ENCODE results near the gene DNMT3B.
"Not testable (repeated sequence)": the region's sequence is repeated elsewhere in the genome, so short reads cannot be mapped to it uniquely, and the experiment has no call there.

The DNMT3B gene

DNA sequence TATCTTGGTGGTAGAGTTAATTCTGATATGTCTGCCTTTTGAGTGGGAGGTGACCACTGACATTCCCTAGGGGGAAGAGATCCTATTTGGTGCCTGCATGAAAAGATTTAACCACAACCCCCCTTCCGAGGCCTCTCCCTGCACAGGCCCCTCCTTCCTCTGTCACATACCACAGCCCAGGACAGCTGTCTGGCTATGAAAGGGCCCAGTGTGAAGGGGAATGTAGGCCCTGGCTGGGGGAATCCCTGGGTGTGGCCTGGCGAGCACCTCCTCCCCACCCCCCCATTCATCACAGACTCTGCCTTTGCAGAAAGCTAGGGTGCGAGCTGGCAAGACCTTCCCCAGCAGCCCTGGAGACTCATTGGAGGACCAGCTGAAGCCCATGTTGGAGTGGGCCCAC, 30.1 kb downstream of the DNMT3B start:
- no peak for DNase-seq

DNA sequence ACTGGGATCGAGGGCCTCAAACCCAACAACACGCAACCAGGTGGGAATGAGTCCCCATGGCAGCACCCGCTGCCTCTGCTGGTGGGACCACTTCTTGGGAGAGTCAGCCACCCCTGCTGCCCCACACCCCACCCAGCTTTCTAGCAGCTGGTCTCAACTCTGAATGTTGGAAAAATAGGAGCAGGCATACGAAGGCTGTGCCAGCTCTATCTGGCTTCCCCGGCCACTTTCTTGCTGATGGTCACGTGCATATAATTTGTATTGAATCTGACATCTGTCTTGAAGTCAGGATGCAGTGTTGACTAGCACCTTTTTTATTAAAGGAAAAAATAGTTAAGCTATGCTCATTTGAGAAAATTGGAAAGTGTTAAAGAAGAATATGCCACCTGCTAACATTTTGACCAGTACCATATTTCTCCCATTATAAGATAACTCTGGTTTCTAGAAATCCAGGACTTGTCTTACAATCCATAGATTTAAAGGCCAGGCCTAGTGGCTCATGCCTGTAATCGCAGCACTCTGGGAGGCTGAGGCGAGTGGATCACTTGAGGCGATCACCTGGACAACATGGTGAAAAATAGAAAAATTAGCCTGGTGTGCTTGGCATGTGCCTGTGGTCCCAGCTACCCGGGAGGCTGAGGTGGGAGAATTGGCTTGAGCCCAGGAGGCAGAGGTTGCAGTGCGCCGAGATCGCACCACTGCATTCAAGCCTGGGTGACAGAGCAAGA, 30.7 kb downstream of the DNMT3B start:
- DNase-seq: no peak

DNA sequence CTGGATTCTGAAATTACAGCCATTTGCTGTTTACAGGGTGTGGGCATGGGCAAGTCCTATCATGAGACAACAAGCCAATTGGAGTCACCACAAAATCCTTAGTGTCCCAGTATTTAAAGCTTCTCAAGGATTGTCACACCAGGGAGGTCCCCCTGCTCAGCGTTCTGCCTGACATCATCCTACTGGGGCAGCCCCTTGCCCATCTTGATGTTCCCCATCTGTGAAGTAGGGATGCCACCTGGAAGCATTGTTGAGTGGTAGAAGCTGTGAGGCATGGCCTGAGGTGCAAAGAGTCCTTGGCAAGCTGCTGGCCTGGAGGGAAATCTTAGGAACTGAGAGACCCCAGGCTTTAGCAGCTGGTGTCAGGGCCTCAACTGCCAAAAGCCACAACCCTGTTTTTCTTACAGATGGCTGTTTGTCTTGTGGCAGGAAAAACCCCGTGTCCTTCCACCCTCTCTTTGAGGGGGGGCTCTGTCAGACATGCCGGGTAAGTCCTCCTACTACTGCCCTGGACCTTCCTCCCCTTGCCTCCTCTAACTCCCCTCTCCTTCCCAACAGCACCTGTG, 34.3 kb downstream of the DNMT3B start:
- no peak for DNase-seq

DNA sequence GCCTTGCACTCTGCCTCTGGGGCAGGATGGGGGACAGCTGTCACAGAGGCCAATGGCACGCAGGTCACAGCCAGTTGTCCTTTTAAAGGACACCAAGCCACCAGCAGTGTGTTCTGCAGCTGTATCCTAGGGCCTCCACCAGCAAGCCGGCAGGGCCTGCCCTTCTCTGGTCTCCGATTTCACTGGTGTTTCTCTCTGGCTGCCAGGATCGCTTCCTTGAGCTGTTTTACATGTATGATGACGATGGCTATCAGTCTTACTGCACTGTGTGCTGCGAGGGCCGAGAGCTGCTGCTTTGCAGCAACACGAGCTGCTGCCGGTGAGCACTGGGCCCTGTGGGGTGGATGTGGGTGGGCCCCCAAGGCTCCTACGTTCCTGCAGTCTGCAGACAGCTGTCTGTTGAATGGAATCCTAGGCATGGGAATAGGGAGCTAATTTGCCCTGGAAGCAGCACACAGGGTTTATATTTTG, 34.8 kb downstream of the DNMT3B start:
- DNase-seq: no peak

DNA sequence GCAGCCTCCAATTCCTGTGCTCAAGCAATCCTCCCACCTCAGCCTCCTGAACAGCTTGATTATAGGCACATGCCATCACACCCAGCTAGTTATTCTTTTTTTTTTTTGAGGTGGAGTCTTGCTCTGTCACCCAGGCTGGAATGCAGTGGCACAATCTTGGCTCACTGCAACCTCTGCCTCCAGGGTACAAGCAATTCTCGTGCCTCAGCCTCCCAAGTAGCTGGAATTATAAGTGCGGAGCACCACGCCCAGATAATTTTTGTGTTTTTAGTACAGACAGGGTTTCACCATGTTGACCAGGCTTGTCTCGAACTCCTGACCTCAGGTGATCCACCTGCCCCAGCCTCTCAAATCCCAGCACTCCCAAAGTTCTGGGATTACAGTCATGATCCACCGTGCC, 35.4 kb downstream of the DNMT3B start:
- not testable (repeated sequence) for DNase-seq

DNA sequence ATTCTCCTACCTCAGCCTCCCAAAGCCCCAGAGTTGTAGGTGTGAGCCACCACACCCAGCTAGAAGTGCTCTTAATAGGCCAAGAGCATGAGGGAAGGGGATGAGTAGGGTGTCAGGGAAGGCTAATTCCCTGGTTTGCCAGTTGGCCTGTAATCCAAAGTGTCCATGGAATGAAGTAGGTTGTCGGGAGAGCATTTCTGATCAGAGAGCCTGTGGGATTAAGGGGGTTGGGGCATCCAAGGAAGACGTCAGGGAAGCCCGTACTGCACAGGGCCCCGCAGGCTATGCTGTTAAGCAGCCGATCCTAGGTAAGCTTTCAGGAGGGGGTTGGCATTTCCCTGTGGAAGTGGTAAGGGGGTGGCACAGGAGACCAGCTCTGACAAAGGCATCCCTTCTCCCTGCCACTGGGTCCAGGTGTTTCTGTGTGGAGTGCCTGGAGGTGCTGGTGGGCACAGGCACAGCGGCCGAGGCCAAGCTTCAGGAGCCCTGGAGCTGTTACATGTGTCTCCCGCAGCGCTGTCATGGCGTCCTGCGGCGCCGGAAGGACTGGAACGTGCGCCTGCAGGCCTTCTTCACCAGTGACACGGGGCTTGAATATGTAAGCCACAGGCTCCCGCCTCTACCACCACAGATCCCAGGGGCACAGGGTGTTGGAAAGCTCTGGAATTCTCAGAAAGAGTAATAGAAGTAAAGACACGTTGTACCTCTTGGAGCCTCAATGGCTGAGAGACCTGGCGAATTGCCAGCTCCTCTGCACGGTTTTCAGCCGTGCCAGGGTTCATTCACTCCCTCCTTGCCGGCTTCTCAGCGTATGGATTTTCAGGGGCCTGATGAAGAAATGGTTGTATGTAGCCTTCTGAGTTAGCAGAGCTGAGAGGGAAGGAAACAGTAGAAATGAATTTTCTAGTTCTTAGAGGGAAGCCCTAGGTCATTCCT, 36.1 kb downstream of the DNMT3B start:
- no peak for DNase-seq

DNA sequence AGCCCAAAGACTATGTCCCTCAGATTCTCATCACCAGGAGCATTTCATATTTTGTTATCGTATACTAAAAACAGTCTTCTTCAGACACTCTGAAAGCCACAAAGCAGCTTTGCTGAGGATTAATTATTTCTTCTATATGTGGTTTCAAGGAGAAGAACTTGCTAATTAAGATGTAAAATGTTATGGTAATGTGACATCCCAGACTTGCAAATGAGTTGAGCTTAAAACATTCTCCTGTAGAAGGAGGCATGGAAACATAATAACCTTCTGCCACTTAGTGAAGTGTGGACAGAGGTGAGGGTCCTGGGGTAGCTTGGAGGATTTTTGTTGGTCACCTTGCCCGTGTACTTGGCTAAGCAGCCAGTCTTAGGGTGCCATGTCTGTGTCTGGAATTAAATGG, 40.9 kb downstream of the DNMT3B start:
- DNase-seq: no peak

DNA sequence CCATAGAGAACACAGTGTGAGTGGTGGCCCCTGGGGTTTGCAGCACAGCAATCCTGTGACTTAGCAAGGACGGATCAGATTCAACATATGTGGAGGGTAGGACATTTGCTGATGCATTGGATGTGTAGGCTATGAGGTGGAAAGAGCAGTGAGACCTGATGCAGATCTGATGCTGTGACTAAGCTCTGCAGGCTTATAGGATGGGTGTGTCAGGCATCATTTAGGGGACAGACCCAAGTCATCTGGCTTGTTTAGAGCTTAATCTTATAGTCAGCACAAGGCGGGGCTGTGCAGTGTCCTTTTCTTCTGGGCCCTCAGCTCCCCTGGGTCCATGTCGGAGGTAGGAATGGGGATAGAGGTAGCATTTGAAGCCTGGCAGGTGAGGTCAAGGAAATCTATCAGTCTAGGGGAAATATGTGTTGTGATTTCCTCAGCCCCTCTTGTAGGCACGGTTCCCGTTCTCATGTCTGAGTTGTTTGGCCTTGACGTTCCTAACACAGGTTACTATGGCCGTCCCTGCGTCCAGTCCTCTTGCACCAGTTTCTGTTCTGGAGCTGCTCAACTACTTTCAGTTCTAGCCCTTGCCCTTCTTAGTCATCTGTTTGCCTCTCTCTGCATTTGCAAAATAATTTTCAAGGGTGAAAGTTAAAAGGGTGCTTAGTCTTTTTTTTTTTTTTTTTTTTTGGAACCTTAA, 42.0 kb downstream of the DNMT3B start:
- DNase-seq: no peak

DNA sequence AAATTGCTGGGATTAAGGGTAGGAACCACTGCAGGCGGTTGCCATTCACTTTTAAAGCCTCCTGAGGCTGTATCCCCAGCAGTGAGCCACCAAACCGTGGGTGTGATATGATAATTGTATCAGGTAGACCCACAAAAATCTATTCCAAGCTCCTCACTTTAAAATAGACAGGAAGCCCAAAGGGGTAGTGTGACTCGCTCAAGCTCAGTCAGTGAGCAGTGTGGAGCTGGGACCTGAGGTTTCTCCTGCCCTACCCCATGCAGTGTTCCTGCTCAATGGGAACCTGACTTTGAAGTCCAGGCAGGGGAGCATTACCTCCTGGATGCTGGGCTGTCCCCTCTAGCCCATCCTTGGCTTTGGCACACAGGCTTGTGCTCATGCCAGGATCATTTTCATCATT, 42.6 kb downstream of the DNMT3B start:
- no peak for DNase-seq

DNA sequence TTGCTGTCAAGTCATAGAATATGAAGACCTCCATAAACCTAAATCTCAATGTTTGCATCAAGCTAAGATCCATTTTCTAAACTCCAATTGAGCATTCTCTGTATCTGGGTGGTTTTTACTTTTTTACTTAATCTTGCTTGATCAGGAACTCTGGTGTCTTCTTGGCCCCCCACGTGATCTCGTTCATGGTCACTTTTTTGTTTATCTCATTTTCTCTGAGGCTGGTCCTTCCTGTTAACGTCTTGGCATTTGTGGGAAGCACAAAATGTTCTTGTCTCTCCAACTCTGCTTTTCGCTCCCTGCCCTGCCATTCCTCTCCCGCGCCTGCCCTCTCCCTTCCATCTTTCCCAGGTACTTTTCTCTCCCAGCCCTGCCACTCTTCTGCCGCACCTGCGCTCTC, 43.5 kb downstream of the DNMT3B start:
- DNase-seq: no peak

DNA sequence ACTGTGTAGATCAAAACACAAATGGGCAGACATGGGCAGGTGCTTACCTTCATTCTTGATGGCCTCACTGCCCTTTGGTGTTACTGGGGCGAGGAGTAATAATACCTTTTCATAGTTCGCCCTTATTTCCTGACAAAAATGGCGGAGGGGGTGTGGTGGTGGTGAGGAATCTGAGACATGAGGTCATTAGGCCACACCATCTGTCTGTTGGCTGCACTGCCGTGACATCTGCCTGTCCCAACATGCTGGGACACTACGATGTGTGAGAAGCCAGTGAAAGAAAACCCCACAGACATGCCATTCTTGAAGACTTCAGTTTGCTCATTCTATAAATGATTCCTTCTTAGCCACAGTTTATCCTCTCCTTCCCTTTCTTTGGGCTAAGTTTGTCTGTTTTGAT, 44.2 kb downstream of the DNMT3B start:
- no peak for DNase-seq

DNA sequence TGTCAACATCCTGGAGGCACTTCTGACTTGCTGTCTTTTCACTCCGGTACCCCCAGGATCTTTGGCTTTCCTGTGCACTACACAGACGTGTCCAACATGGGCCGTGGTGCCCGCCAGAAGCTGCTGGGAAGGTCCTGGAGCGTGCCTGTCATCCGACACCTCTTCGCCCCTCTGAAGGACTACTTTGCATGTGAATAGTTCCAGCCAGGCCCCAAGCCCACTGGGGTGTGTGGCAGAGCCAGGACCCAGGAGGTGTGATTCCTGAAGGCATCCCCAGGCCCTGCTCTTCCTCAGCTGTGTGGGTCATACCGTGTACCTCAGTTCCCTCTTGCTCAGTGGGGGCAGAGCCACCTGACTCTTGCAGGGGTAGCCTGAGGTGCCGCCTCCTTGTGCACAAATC, 45.5 kb downstream of the DNMT3B start:
- no peak for DNase-seq

DNA sequence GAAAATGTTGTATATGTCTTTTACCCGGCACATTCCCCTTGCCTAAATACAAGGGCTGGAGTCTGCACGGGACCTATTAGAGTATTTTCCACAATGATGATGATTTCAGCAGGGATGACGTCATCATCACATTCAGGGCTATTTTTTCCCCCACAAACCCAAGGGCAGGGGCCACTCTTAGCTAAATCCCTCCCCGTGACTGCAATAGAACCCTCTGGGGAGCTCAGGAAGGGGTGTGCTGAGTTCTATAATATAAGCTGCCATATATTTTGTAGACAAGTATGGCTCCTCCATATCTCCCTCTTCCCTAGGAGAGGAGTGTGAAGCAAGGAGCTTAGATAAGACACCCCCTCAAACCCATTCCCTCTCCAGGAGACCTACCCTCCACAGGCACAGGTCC, 46.3 kb downstream of the DNMT3B start:
- DNase-seq: no peak

DNA sequence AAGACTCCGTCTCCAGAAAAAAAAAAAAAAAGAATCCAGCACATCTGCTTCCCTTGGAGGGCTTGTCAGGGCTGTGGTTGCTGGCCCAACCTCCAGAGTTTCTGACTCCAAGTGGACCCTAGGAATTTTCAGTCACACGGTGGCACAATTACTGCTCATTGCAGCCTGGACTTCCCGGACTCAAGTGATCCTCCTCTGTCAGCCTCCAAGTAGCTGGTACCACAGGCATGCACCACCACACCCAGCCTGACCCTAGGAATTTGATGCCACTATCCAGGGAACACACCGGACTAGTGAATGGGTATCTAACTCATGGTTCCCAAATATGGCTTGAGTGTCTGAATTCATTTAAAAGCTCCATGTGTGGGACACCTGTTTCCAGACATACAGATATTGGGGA, 47.7 kb downstream of the DNMT3B start:
- no peak for DNase-seq

DNA sequence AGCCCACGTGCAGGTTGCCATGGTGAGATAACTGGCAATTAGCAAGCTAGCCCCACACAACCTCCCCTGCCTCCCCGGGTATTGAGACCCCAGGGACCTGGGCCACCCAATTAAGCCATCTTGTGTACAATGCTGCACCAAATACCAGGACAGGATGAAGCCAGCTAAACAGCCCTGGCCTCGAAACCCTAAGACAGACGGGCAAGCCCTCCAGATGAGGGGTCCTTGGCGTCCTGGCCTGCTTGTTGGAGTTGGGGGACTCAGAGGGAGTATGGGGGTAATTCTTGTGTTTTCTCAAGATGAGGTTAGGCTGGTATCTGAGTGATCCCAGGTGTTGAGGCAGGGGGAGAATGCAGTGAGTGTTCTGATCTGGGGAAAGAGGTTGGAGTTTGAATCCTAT, 48.8 kb downstream of the DNMT3B start:
- DNase-seq: no peak

DNA sequence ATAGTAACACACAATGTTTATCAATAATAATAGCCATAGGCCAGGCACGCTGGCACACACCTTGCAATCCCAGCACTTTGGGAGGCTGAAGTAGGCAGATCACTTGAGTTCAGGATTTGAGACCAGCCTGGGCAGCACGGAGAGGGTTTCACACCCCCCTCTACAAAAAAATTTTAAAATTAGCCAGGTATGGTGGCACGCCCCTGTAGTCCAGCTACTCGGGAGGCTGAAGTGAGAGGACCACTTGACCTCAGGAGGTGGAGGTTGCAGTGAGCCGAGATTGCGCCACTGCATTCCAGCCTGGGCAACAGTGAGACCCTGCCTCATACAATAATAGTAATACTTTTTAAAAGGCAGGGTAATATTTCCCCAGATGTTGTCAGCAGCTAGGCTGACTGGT, 49.7 kb downstream of the DNMT3B start:
- no peak for DNase-seq

DNA sequence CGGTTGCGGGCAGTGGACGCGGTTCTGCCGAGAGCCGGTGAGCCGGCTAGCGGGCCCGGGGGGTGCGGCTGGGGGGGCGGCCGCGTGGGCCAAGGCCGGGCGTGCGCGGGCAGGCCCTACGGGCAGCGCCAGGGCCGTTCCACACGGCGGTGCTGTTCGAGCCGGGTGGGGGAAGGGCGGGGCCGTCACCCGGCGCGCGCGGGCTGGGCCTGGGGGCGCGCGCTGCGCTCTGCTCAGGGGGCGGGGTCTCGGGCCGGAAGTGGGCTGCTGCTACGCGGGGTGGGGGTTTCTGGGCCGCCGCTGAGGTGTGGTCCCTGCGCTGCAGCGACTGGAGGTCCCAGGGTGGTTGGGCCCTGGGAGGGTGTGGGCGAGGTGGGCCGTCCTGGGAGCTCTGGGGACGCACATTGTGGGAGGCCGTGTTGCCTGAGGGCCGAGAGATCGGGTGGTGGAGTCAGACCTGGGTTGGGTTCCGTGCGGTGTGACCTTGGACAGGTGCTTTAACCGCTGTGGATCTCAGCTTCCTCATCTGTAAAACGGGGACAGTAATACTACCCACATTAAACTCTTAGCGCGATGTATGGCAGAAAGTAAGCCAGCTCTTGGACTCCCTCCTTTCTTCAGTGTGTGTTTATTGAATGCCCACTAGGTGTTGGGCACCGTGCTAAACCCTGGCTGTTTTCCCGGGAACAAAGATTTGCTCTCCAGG, 58.0 kb downstream of the DNMT3B start:
- DNase-seq: peak in 1 of 2 donors; percentile 60

DNA sequence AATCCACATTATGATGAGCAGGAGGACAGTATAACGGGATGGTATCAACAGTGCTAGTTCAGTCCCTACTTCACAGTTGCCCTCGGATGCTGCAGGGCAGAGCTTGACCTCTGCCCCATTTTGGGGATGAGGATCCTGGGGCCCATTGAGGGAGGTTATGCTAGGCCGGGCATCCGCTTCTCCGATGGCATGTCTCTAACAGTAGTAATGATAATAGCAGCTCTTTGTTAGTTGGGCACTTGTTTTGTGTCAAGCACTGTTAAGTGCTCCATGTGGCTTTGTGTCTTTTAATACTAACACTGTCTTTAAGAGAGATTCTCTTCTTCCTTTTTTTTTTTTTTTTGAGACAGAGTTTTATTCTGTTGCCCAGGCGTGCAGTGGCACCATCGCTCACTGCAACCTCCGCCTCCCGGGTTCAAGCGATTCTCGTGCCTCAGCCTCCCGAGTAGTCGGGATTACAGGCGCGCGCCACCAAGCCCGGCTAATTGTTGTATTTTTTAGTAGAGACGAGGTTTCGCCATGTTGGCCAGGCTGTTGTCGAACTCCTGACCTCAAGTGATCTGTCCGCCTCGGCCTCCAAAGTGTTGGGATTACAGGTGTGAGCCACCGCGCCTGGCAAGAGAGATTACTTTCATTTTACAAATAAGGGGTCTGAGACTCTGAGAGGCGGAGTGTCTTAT, 58.7 kb downstream of the DNMT3B start:
- DNase-seq: no peak

DNA sequence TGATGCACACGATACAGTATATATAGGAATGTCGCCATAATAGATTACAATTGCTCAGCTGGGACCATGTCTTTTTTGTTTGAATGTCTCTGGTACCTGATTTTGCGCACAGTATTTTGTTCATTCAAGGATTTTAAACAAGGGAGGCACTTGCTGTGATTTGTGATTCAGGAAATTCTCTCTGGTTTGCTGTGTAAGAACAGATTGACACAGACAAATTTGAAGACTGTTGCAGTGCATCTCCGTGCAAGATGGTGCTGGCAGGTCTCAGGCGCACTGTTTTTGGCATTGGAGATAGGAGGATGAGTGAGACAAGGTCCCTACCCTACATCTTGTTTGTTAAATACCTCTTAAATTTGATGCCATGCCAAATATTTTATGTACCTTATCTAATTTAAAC, 60.0 kb downstream of the DNMT3B start:
- no peak for DNase-seq

DNA sequence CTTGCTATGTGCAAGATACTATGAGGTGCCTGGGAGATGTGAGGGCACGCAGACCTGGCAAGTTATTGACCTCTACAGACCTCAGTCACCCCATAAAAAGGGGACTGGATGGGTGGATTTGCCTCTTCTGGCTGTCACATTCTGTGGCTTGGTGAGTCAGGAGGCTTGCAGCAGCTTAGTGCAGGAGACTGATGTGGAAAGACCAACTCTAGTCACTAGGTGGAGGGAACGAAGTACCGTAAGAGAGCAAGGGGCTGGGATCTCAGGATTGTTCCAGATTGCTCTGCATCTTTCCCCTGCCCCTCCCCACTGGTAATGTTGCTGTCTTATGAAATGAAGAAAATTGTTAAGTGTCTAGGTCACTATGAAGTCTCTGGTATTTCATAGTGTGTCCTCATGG, 60.9 kb downstream of the DNMT3B start:
- DNase-seq: no peak

DNA sequence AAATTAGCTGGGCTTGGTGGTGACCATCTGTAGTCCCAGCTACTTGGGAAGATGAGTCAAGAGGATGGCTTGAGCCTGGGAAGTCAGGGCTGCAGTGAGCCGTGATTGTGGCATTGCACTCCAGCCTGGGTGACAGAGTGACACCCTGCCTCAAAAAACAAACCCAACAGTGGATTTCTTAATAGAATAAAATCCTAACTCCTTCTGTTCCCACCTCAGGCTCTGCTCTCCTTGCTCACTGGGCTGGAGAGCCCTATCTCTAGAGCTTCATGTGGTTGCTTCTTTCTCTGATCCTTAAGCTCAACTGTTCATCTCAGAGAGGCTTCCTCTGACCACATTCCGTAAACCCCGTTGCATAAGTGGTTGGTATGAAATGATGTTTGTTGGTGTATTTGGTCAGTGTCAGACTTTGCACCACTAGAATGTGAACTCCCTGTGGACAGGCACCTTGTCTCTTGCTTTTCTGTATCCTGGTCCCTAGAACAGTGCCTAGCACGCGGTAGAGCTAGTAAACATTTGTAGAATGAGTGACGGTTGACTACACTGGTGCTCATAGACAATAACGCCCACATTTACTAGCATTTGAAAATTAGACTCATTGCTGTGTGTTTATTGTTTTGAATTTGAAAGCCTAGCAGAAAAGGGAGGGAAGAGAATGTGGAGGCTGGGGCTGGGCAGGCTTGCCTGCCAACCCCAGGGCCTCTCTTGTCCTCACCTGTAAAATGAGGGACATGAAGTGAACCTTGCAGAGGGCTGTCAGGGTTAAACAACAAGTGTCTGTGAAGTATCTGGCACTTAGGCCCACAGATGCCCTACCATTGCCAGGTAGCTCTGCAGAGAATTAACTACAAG, 61.8 kb downstream of the DNMT3B start:
- no peak for DNase-seq

All from hippocampal formation (tissue), 2 donors.